Daoy (cell line): ENCODE measurements around the gene AGRN. TPM values are rescaled to one million over a fixed set of nuclear protein-coding genes. Genes with fewer than 3 reads are reported as not detected.
A peak's percentile ranks its signal among the peaks of the same experiment; 100 is the strongest.
"Not testable (repeated sequence)": the region's sequence is repeated elsewhere in the genome, so short reads cannot be mapped to it uniquely, and the experiment has no call there.

Source experiments
- DNase-seq: peaks from one replicate; pipeline ENCODE4 v3.0.0-alpha.2; 2015; ENCODE audit warnings: low read depth
- total RNA-seq: library from RNA; depleted of rRNA; stranded (reverse); fragments of >200 nt; shearing (Covaris generic); gene quantifications from 2 replicates; pipeline ENCODE4 v1.2.3, GENCODE V29; 2014

Gene AGRN
- total RNA-seq, 1 experiment from 2014 or later = 66.6 TPM

- no peak for DNase-seq
Observed at GRCh38 chr1:981955-982558, 37.9 kb upstream of the AGRN start, which contains the start of gene PERM1. Gene PERM1 (minus strand): TSS chr1:982093. CDS start chr1:981029, 1,064 bp downstream.

GRCh38 chr1:982765-983436 is 37.0 kb upstream of the AGRN start:
- peak; percentile 35 for DNase-seq

GRCh38 chr1:983798-984475 is 36.0 kb upstream of the AGRN start:
- peak; percentile 54 for DNase-seq

- no peak for DNase-seq
Observed at GRCh38 chr1:984476-984814, 35.5 kb upstream of the AGRN start.

- no peak for DNase-seq
Observed at GRCh38 chr1:985126-985525, 34.8 kb upstream of the AGRN start.

GRCh38 chr1:988061-988460 is 31.9 kb upstream of the AGRN start:
- DNase-seq = not testable (repeated sequence)

GRCh38 chr1:991275-991674 is 28.6 kb upstream of the AGRN start:
- not testable (repeated sequence) for DNase-seq

- DNase-seq = no peak
Observed at GRCh38 chr1:991895-992294, 28.0 kb upstream of the AGRN start.

- no peak for DNase-seq
Observed at GRCh38 chr1:992362-992761, 27.6 kb upstream of the AGRN start.

- DNase-seq = no peak
Observed at GRCh38 chr1:993379-993995, 26.4 kb upstream of the AGRN start.

GRCh38 chr1:994546-994945 is 25.4 kb upstream of the AGRN start:
- not testable (repeated sequence) for DNase-seq

- DNase-seq = no peak
Observed at GRCh38 chr1:995665-996633, 24.0 kb upstream of the AGRN start.

GRCh38 chr1:996851-997712 is 22.8 kb upstream of the AGRN start:
- no peak for DNase-seq

GRCh38 chr1:997713-997992 is 22.3 kb upstream of the AGRN start:
- peak; percentile 17 for DNase-seq

- DNase-seq = peak; percentile 58
Observed at GRCh38 chr1:997993-998744, 21.8 kb upstream of the AGRN start.

- DNase-seq = no peak
Observed at GRCh38 chr1:998745-998994, 21.2 kb upstream of the AGRN start.

- DNase-seq = peak; percentile 69
Observed at GRCh38 chr1:998995-999724, 20.8 kb upstream of the AGRN start.

- peak; percentile 97 for DNase-seq
Observed at GRCh38 chr1:999725-1000356, 20.1 kb upstream of the AGRN start, which contains the start of gene HES4. Gene HES4 (minus strand): TSS chr1:1000097. CDS start chr1:999973, 124 bp downstream.
